Loucy (cell line): ENCODE results near the gene ATP11A.

Experiments
- H2AFZ ChIP-seq: fragments of 200-600 bp; sonication (generic); 2 replicates; pipeline ENCODE4 v1.6.0; 2016; ENCODE audit warnings: antibody characterized with exemption, mild to moderate bottlenecking, low read length, moderate library complexity
- H3F3A ChIP-seq: fragments of 200-600 bp; 2 replicates; pipeline ENCODE4 v1.6.0; 2016; ENCODE audit warnings: antibody characterized with exemption, low read depth, mild to moderate bottlenecking
- H3K27me3 ChIP-seq: fragments of 200-600 bp; sonication (generic); 2 replicates; pipeline ENCODE4 v1.6.1; 2014; ENCODE audit warnings: low read length, mild to moderate bottlenecking; ENCODE audit not compliant: insufficient read depth, poor library complexity, severe bottlenecking
- H3K36me3 ChIP-seq: fragments of 200-600 bp; sonication (generic); 2 replicates; pipeline ENCODE4 v1.6.1; 2016; ENCODE audit warnings: low read length; ENCODE audit not compliant: insufficient read depth
- H3K4me1 ChIP-seq: fragments of 200-600 bp; sonication (generic); 2 replicates; pipeline ENCODE4 v1.5.1; 2014; ENCODE audit warnings: low read length, mild to moderate bottlenecking; ENCODE audit not compliant: insufficient read depth, poor library complexity, severe bottlenecking
- H3K4me2 ChIP-seq: fragments of 200-600 bp; sonication (generic); 2 replicates; pipeline ENCODE4 v1.6.0; 2014; ENCODE audit warnings: antibody characterized with exemption, low read length, low read depth, mild to moderate bottlenecking; ENCODE audit not compliant: poor library complexity, severe bottlenecking
- H3K4me3 ChIP-seq: fragments of 200-600 bp; sonication (generic); 2 replicates; pipeline ENCODE4 v1.5.1; 2014; ENCODE audit warnings: low read length, mild to moderate bottlenecking, mixed read lengths; ENCODE audit not compliant: poor library complexity, severe bottlenecking
- H3K79me2 ChIP-seq: fragments of 200-600 bp; sonication (generic); 2 replicates; pipeline ENCODE4 v1.6.1; 2014; ENCODE audit warnings: low read length; ENCODE audit not compliant: insufficient read depth
- H3K9ac ChIP-seq: fragments of 200-600 bp; sonication (generic); 2 replicates; pipeline ENCODE4 v1.6.0; 2014; ENCODE audit warnings: mild to moderate bottlenecking, low read depth, low read length, moderate library complexity; ENCODE audit not compliant: poor library complexity, severe bottlenecking
- H3K9me2 ChIP-seq: fragments of 200-600 bp; sonication (generic); replicated peaks from 2 replicates; pipeline ENCODE4 v1.6.1; 2016; ENCODE audit warnings: low read depth, low read length, mixed read lengths
- H3K9me3 ChIP-seq: fragments of 200-600 bp; sonication (generic); 2 replicates; pipeline ENCODE4 v1.6.1; 2014; ENCODE audit warnings: mild to moderate bottlenecking, antibody characterized with exemption, low read length, low read depth; ENCODE audit not compliant: insufficient read depth
- H4K20me1 ChIP-seq: fragments of 200-600 bp; sonication (generic); 2 replicates; pipeline ENCODE4 v1.6.0; 2014; ENCODE audit warnings: antibody characterized with exemption, low read length, mild to moderate bottlenecking; ENCODE audit not compliant: insufficient read depth, poor library complexity, severe bottlenecking
- EZH2phosphoT487 ChIP-seq: fragments of 200-600 bp; IDR thresholded peaks from 2 replicates; pipeline ENCODE4 v1.6.1; 2018; ENCODE audit warnings: antibody characterized with exemption, mild to moderate bottlenecking, moderate library complexity, borderline replicate concordance
- TF ChIP-seq, protein P1 (sequence below): fragments of 200-600 bp; sonication (generic); conservative IDR thresholded peaks from 2 replicates; pipeline ENCODE4 v1.5.1; 2014; ENCODE audit warnings: mild to moderate bottlenecking, antibody characterized with exemption, low read length

ATP11A gene

DNA sequence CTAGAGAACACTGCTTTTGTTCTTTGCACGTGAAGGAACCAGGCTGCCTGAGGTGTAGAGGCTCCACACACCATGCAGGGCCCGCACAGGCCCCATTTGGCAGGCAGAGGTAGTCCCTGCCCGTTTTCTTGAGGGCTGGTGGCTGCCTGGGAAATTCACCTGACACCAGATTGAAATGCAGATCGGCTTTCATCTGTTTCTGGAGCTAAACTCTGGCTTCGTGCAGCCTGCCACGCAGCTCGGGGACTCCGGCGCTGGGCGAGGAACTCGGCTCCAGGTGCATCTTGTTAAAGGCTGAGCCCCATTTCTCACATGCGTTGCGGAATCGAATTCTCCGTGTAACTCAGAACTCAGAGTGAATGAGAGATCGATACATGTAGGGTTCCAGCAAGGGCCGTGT, 37.7 kb downstream of the ATP11A start:
- H3K4me2 ChIP-seq, result no peak overlapping the region
- peaks cover 29% of the 10 kb centered on the region for H3K4me1 ChIP-seq
- peaks cover 44% of the 10 kb centered on the region; the same call in 1 of the 2 replicates for H3K79me2 ChIP-seq
- no peaks in the 10 kb centered on the region for H3K9me2 ChIP-seq
- H3K9ac ChIP-seq, result no peak overlapping the region
- H3K9me3 ChIP-seq, result no peaks in the 10 kb centered on the region
- no peak overlapping the region for H2AFZ ChIP-seq
- TF ChIP-seq, protein P1, sequence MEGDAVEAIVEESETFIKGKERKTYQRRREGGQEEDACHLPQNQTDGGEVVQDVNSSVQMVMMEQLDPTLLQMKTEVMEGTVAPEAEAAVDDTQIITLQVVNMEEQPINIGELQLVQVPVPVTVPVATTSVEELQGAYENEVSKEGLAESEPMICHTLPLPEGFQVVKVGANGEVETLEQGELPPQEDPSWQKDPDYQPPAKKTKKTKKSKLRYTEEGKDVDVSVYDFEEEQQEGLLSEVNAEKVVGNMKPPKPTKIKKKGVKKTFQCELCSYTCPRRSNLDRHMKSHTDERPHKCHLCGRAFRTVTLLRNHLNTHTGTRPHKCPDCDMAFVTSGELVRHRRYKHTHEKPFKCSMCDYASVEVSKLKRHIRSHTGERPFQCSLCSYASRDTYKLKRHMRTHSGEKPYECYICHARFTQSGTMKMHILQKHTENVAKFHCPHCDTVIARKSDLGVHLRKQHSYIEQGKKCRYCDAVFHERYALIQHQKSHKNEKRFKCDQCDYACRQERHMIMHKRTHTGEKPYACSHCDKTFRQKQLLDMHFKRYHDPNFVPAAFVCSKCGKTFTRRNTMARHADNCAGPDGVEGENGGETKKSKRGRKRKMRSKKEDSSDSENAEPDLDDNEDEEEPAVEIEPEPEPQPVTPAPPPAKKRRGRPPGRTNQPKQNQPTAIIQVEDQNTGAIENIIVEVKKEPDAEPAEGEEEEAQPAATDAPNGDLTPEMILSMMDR, result no peak
- TF ChIP-seq EZH2phosphoT487, result no peak
- no peaks in the 10 kb centered on the region for H3K27me3 ChIP-seq
- no peak overlapping the region for H3K4me3 ChIP-seq
- no peaks in the 10 kb centered on the region for H3F3A ChIP-seq
- H4K20me1 ChIP-seq, result no peaks in the 10 kb centered on the region
- H3K36me3 ChIP-seq, result no peaks in the 10 kb centered on the region

DNA sequence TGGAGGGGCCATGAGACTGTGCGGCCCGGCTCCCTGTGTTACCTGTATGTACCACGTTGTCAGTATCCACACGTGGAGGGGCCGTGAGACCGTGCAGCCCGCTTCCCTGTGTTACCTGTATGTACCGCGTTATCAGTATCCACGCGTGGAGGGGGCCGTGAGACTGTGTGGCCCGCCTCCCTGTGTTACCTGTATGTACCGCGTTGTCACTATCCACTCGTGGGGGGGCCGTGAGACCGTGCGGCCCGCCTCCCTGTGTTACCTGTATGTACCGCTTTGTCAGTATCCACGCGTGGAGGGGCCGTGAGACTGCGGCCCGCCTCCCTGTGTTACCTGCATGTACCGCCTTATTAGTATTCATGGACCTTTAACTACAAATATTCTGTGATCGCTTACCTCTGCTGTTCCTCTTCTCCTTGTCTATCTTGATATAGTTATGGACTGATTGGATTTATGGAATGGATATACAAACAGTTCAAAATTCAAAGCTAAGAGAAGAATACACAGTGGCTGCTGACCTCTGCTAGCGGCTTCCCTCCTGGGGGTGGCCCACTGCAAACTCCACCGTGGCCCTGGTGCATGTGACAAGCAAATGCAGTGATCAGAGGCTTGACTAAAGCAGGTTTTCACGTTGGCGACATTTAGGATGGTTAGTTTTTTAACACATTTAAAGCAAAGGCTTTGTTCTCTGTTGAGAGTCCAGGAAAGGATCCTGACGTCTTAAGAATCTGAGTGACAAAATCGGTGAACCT, 38.7 kb downstream of the ATP11A start:
- Histone ChIP-seq H3K4me3 (no peak overlapping the region), H3K4me2 (no peak overlapping the region), H3K9me3 (no peaks in the 10 kb centered on the region), H3K9ac (no peak overlapping the region), H2AFZ (no peak overlapping the region), H3K79me2 (peaks cover 41% of the 10 kb centered on the region; the same call in 1 of the 2 replicates), H3K27me3 (no peaks in the 10 kb centered on the region), H3K36me3 (no peaks in the 10 kb centered on the region), H4K20me1 (no peaks in the 10 kb centered on the region), H3K9me2 (no peaks in the 10 kb centered on the region), H3F3A (no peaks in the 10 kb centered on the region), H3K4me1 (peaks cover 29% of the 10 kb centered on the region)
- TF ChIP-seq, protein P1, result no peak
- TF ChIP-seq EZH2phosphoT487, result no peak

DNA sequence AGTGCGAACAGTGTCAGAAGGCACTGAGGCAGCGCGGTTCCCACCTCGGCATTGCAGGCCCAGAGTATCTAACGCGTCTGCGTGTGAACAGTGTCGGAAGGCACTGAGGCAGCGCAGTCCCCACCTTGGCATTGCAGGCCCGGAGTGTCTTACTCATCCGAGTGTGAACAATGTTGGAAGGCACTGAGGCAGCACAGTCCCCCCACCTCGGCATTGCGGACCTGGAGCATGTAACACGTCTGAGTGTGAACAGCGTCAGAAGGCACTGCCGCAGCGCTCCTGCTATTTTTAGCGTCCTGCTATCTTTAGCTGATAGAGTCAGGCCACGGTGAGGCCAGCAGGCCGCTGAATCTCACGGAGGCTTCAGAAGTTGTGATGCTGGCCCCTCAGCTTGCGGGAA, 39.6 kb downstream of the ATP11A start:
- Histone ChIP-seq H3F3A (no peaks in the 10 kb centered on the region), H3K9me2 (no peaks in the 10 kb centered on the region), H3K4me1 (peaks cover 26% of the 10 kb centered on the region), H3K4me2 (no peak overlapping the region), H3K9me3 (no peaks in the 10 kb centered on the region), H3K36me3 (no peaks in the 10 kb centered on the region), H3K9ac (no peak overlapping the region), H2AFZ (no peak overlapping the region), H3K4me3 (no peak overlapping the region), H3K27me3 (no peaks in the 10 kb centered on the region), H4K20me1 (no peaks in the 10 kb centered on the region), H3K79me2 (peaks cover 37% of the 10 kb centered on the region; the same call in 1 of the 2 replicates)
- TF ChIP-seq, protein P1, result no peak
- TF ChIP-seq EZH2phosphoT487, result no peak
